ENCODE results near the gene SKOR1.

Gene SKOR1

DNA sequence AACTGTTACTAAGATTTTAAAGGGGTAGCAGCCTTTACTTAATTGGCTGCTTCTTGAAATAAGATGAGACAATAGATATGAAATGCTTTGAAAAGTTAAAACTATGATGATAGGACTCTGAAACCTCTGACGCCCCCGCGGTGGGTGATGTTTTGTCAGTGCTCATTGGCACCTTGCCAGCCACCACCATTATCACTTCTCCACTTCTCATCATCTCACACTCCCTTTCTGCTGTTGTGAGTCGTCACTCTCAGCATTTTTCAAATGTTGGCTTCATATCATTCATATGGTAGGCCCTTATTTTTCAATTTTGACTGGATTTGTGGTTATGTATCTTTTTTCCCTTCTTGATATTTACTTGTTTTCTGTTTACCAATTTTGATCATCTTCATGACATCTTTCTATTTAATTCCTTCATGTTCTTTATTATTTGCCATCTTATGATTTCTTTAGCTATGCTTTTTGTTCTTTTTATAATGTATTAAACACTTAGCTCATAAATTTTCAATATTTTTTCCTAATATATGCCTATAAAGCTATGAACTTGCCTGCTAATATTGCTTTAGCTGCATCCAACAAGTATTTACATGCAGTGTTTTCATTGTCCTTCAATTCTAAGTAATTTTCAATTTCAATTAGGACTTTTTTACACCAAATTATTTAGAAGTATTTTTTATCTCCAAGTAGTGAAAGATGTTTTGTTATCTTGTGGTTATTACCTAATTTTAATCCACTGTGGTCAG is 30.3 kb upstream of the SKOR1 start:
- DNase-seq = no peak

DNA sequence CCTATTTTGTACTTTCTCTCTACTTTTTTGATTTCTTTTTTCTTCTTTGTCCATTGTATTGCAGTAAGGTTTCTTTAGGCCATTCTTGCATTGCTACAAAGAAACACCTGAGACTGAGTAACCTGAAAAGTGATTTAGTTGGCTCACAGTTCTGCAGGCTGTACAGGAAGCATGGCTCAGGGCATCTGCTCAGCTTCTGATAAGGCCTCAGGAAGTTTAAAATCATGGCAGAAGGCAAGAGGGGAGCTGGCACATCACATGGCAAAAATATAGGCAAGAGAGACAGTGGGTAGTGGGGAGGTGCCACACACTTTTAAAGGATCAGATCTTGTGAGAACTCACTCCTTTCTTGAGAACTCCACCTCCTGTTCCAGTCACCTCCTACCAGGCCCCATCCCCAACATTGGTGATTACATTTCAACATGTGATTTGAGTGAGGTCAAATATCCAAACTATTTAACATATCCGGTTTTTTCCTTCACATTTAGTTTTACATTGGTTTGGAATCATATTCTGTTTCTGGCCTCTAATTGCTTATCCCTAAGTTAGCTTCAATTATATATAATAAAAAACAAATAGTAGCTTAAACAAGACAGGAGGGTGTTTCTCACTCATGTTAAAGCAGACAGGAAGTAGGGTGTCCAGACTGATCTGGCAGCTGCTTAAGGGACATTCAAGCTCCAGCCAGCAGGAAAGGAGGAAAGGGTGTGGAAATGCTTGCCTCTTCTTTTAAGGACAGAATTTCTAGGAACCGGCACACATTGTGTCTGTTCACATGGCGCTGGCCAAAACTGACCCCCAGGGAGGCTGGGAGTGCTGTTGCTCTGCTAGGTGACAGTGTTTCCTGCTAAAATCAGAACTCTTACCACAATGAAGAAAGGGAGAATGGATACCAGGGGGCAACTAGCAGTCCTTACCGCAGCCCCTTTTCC is 28.8 kb upstream of the SKOR1 start:
- DNase-seq = no peak

DNA sequence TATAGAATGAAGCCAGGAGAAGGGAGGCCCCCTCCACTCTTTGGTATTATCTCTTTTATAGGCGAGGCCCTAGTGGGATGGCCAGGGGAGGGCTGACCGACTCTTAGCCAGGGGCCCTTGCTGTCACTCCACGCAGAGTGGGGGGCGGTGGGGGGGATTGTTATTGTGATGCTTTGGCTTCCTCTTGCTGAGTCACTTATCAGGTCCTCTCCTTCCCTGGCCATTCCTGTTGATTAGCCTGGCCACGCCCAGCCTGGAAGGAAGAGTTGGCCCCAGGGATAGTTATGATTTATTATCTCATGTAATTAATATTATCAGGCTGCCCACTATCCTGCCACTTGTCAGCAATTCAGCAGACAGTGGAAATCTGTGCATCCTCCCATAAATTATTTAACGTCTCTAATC is 25.5 kb upstream of the SKOR1 start:
- DNase-seq = no peak

DNA sequence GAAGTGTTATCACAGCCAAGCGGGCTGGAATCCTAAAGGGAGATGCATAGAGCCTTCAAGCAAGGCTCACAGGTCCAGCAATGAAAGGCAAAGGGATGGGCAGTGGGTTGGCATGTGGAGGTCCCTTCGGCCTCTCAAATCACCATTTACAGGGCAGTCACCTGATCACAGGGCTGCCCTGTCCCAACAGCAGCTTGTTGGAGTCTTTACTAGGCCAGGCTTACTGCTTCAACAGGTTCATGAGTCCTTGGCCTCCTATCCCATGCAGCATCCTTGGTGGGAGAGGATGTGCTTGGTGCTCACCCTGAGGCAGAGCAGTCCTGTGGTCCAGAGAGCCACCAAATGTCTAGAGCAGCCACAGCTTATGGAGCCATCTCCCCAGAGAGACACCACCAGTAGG is 24.2 kb upstream of the SKOR1 start:
- no peak for DNase-seq

DNA sequence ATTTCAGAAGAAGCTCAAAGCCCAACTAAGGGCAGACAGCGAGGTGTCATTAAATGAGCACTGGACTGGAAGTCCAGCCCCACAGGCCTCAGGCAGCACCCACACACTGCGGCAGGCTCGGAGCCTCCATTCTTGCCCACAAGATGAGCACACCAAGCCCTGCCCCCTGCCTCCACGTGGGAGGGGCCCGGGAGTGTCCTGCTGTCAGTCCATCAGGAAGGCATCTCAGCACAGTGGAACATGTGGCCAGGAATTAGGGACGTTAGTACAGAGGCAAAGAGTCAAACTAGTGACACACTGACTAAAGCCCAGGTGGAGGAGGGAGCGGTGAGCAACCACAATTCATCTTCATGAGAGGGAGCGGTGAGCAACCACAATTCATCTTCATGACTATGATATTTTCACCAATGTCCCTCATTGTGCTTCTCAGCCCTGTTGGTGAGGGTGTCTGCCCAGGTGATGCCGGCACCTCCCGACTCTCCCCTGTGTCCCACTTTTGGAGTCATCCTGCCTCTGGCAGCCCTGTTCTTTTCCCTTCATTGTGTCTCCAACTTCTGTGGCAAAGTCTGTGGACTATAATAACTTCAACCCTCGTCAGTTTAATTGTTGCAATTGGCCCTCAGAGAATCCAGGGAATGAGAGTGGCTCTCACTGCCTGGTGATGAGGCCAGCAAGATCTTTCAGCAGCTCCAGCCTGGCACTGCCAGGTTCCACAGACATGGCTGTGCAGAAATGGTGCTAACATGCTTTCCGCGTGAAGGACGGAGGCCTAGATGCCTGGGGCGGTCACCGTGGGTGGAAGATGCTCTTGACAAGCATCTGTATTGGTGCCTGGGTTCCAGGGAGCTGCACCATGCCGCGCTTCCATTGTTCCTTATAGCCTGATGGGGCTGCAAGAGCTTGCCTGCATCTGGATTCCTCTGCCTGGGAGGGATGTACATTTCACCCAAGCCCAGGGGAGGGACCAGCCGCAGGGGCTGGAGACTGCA is 23.1 kb upstream of the SKOR1 start:
- no peak for DNase-seq

DNA sequence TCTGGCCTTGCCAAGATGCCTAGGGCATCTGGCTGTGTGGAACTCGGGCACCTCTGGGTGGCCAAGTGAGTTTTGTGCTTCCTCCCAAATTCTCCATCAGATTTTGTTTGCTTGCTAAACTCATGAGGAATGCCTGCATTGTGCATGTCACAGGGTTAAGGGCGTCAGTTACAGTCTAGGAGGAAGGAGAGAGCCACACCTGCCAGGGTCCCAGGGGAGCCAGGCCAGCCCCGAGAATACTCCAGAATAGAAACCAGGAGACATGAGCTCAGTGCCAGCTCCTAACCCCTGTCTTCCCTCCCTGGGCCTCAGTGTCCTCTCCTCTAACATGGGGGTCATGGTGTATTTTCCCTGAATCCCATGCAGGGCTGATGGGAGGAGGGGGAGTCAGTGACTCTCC is 22.0 kb upstream of the SKOR1 start:
- no peak for DNase-seq

DNA sequence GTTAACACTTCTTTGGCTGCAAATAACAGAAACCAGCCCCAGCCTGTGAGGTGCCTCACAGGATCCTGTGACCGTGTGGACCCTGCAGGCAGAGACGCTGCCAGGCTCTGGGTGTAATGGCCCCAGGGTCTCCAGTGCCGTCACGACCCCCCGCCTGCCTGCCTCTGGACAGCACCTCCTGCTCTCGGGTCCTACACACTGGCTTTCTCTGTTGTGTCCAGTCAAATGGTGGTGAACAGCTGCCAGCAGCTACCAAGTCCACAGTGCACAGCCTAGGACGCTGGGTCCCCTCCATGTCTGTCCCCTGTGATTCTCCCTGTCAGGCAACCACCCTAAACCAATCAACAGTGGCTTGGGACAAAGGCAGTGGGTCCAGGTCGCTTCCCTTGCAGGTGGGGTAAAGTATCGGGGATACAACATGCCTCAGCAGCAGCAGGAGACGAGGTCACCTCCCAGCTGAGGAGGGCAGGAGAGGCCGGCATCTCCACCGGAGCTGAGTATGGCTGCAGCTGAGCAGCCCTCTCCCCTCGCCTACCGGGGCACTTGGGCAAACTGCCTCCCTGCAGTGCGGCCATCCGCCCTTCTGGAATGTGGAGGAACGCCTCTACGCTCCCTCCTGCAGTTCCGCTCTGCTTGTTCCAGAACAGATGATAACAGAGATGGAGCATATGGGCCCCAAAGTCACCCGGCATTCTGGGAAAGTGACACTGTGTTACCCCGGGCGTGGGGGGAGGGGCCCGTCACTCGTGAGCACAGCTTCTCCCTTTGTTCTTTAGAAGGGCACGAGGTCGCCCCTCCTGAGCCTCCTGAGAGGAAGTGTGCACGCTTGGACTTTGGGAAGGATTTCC is 21.1 kb upstream of the SKOR1 start:
- DNase-seq = no peak

DNA sequence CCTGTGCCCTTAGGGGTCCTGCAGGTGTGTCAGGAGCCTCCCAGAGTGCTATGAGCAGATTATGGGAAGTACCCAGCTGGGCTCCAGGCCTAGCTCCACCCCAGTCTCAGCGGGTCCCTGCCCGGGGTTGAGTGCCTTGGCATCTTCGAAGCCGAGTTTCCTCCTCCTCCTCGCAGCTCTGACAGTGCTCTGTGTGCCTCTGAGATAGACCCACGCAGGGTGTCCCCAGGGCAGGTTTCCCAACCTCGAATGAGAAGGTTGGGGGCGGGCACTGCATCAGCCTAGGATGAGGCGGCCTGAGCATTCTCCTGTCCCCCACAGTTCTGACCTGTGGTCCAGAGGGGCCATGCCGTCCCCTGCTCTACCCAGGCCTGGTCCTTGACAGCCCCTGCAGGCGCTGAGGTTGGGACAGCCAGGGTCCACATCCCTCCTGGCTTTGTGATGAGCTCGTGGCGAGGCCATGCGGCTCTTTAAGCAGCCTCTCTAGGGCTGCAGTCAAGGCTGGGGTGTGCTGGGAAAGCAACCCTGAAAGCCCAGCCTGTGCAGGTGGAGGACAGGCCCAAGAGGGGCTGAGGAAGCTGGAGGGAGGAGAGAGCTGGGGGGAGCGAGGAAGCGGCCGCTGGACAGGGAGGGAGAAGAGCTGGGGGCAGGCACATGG is 20.2 kb upstream of the SKOR1 start:
- DNase-seq = no peak

DNA sequence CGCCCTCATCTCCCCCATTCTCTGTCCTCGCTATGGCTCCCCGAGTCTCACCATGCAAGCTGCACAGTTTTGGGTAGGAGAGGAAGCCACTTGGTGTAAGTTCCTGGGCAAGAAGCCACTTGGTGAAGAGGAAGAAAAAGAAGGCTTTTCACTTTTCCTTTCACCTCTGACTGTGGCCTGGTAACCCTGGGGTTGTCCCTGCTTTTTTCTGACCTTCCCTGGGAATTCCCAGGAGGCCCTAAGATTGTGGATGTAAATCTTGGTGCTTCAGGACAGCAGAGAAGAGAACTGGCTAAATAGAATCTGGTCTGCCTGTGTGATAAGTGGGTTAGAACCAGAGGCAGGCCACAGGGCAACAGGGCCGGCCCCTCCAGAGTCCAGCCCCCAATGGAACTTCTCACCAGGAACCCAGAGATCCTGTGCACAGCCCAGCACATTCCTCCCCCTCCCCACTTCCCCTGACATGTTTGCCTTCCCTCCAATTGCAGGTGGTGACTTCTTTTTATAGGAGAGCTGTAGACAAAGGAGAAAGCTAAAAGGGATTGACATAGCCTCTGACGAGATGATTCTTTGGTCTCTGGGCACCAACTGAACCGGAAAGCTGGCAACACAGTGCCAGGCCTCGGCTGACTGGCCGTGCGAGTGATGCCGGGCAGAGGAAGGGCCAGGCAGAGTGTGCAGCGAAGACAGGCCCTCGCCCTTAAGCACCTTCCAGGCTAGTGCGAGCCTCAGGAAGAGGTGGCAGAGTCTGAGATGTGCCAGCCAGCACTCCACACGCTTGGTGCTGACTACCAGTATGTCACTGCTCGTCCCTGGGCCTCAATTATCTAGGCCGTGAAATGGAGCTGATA is 19.4 kb upstream of the SKOR1 start:
- DNase-seq = no peak

DNA sequence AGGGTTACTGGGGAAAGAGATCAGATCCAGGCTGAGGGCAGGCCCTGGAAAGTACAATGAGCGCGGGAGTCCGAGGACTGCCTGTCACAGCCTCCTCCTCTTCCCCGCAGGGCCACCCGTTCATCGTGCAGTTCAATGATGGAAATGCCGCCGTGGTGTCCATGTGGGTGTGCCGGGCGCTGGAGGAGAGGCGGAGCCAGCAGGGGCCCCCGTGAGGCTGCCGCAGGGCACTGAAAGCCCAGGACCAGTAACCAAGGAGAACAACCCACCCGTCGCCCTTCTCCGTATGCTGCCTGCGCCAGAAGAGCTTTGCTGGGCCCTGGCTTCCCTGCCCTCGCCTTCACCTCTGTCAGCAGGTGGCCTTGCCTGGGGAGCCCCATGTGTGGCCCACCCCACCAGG is 18.8 kb upstream of the SKOR1 start:
- no peak for DNase-seq

DNA sequence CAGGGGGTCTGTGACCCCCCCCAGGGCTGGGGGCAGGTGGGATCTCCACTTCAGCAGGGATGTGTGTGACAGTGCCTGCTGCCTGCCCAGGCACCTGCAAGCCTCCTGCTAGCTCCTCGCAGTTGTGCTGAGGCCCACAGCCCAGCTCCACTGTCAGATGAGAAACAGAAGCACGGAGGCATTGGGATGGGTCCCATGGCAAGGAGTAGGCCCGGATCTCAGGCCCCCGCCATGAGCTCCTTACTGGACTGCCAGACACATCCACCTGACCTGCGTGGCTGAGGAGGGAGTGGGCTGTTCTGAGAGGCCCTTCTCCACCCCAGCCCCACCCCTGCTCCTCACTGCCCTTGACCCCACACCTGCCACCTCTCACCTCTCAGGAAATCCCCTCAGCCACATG is 18.2 kb upstream of the SKOR1 start:
- no peak for DNase-seq

DNA sequence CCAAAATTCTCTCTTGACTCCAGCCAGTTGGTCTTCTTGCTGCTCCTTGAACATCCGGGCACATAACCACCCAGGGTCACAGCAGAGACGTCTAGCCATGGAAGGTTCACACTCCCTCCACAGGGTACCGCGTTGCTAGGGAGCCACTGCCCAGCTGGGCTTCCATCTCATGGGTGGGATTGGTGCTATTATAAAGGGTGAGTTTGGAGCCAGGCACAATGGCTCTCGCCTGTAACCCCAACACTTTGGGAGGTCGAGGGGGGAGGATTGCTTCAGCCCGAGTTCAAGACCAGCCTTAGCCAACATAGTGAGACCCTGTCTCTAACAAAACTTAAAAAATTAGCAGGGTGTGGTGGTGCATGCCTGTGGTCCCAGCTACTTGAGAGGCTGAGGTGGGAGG is 17.5 kb upstream of the SKOR1 start:
- no peak for DNase-seq

DNA sequence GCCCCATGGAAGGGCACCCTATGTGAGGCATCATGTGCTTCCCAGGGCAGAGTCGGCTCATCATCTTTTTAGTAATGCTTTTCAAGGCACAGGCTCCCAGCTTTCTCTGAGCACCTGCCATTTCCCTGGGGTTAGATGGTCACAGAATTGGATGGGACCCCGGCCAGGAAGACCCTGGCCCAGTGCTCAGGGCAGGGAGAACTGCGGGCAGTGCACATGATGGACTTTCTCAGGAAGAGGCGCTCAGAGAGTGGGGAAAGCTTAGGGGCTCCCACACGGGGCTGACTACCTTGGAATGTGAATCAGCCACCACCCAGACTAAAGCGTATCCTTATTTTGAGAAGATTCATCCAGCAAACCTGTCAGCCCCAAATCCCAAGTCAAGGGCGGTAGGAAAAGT is 16.5 kb upstream of the SKOR1 start:
- no peak for DNase-seq

DNA sequence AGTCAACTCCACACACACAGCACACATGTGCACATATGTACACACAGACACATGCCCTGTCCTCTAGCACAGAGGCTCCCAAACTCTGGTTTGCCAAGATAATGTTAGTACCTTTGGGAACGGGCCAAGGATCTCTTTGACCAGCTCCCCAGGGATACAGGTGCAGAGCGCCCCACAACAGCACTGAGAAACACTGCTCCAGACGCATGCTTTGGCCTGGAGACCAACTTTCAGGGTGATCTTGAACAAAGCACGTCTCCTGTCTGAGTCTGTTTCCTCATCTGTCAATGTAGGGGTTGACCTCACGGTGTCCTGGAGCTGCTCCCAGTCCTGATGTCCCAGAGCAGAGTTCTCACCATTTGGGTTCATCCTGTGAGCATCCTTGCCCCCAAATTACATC is 15.9 kb upstream of the SKOR1 start:
- no peak for DNase-seq

DNA sequence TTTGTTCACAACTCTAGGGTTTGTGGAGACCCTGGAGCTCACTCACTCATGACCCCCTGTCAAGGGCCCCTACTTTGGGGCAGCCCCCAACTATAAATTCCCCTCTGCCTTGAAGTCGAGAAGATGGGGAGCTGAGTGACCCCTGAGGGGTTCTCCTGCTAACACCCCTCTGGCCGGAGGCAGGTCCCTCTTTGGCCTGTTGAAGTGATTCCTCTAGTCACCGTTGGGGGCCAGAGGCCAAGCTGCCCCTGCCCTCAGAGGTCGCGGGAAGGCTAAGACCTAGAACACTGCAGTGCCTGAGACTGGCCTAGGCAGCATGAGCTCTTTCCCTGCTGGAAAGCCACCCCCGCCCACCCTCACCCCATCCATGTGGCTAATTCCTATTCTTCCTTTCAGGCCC is 15.4 kb upstream of the SKOR1 start:
- no peak for DNase-seq

DNA sequence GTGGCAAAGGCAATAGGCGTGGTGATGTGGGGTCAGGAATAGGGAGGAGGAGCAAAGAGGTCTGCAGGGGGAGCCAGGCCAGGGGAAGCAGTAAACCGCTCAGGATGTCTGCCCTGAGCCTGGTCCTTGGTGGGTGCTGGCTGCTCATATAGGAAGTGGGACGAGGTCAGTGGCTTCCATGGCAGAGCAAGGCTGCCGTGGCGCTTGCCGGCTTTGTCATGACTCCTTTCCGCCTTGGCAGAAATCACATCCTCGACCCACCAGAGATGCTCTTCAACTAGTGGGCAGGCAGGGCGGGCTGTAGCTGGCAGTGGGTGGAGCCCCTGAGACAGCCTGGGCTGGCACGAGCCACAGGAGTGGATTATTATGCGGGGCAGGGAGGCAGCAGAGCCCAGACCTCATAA is 13.1 kb upstream of the SKOR1 start:
- DNase-seq = no peak

DNA sequence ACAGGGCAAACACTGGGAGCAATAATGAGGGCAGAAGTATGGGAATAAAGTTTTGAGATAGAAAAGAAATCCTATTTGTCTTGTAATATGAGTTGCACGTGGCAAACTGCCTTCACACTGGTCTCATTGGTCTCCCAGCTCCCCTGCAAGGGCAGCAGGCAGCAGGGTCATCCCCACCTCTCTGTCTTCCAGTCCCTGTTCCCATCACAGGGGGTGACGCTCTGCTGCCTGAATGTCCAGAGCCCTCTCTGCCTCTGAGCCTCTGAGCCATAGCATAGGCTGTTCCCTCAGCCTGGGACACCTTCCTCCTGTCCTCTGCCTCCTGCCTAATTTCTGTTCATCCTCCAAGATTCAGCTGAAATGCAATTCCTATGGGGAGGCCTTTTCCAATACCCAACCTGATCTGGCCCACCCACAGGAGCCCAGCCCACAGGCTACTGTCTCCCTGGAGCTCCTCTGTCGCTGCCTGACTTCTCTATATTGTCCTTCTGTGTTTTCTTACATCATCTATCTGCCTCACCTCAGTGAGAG is 12.1 kb upstream of the SKOR1 start:
- DNase-seq = no peak

DNA sequence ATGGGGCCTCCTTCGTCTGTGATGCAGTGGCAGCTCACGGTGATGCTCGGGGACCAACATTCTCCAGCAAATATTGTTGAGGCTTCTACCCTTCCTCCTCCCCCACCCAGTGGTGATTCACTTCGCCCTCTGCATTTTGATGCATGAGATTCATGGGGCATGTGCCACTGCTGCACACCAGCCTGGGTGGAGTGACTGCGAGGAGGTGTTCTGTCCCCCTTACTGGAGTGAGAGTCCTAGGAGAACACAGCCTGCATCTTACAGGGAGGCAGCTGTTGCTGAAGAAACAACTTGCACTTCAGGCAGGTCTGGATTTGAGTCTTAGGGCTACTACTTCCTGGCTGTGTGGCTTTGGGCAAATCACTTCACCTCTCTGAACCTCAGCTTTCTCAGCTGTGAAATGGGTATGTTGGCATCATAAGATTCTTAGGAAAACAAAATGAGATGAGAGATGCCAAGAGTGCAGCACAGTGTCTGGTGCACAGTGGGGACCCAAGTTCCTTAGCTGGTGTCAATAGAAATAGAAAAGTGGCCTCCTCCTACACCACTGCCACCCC is 10.2 kb upstream of the SKOR1 start:
- no peak for DNase-seq

DNA sequence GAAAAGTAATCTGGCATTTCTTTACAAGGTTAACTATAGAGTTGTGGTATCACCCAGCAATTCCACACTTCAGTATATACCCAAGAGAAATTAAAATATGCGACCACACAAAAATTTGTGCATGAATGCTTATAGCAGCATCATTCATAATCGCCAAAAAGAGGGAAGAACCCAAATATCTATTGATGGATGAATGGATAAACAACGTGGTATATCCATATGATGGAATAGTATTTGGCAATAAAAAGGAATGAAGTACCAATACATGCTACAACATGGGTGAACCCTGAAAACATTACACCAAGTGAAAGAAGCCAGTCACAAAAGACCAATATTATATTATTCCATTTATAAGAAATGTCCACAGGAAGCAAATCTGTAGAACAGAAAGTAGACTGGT is 8.6 kb upstream of the SKOR1 start:
- DNase-seq = no peak

DNA sequence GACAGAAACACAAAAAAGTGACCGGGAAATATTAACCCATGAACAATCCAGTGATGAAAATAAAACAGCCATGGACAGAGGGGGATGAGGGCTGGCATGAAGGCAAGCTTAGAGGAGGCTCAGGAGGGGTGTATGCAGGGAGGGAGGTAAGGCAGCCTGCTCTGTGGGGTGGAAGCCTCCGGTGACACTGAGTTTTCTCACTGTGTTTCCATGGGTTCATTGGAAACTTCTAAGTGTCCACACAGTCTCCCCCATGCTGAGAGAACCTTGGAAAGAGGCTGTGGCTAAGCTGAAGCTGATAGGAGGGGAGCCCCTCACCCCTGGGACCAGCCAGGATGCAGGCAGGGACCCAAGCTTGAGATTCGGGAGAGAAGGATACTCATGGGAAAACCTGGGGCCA is 6.8 kb upstream of the SKOR1 start:
- DNase-seq = no peak

Measured in DMS 273 treated with DMSO at 0.1 percent for 48 hours (cell line).